ENCODE results near the gene SCAP.
A peak's percentile ranks its signal among the peaks of the same experiment; 100 is the strongest.

Gene SCAP

GRCh38 chr3:47385007-47385406, 90.7 kb downstream of the SCAP start:
- no peak overlapping the region for H3K4me3 ChIP-seq (ENCODE audit: low read length)
- H3K27ac ChIP-seq (ENCODE audit: low read depth, low read length): no peak overlapping the region
- WGBS: 94% methylated on average over 4 of the region's 4 CpGs
- no peaks in the 10 kb centered on the region for H3K27me3 ChIP-seq (ENCODE audit: insufficient read depth, low read length)
- no peak overlapping the region for H3K9ac ChIP-seq (ENCODE audit: low read depth, low read length)
- H3K36me3 ChIP-seq (ENCODE audit: insufficient read depth, low read length): peaks cover 17% of the 10 kb centered on the region; the same call in 1 of the 2 replicates
- H3K4me1 ChIP-seq (ENCODE audit: insufficient read depth, low read length): 0 out of 2 replicates have a peak, but pooled peaks cover under 1% of the 10 kb centered on the region
- H3K9me3 ChIP-seq (ENCODE audit: insufficient read depth, low read depth, low read length): no peaks in the 10 kb centered on the region

- WGBS: 91% methylated on average over 4 of the region's 4 CpGs
- no peak overlapping the region for H3K27ac ChIP-seq (ENCODE audit: low read depth, low read length)
- H3K36me3 ChIP-seq (ENCODE audit: insufficient read depth, low read length): peaks cover 17% of the 10 kb centered on the region; the same call in 1 of the 2 replicates
- H3K27me3 ChIP-seq (ENCODE audit: insufficient read depth, low read length): no peaks in the 10 kb centered on the region
- H3K9me3 ChIP-seq (ENCODE audit: insufficient read depth, low read depth, low read length): no peaks in the 10 kb centered on the region
- H3K4me3 ChIP-seq (ENCODE audit: low read length): no peak overlapping the region
- H3K4me1 ChIP-seq (ENCODE audit: insufficient read depth, low read length): peaks cover 6% of the 10 kb centered on the region; the same call in 1 of the 2 replicates
- H3K9ac ChIP-seq (ENCODE audit: low read depth, low read length): no peak overlapping the region
Observed at GRCh38 chr3:47384425-47384824, 91.3 kb downstream of the SCAP start.

- Histone ChIP-seq H3K9me3 (ENCODE audit: insufficient read depth, low read depth, low read length) (no peaks in the 10 kb centered on the region), H3K27me3 (ENCODE audit: insufficient read depth, low read length) (no peaks in the 10 kb centered on the region), H3K36me3 (ENCODE audit: insufficient read depth, low read length) (0 out of 2 replicates have a peak, but pooled peaks cover 4% of the 10 kb centered on the region), H3K4me1 (ENCODE audit: insufficient read depth, low read length) (peaks cover 6% of the 10 kb centered on the region; the same call in 1 of the 2 replicates), H3K9ac (ENCODE audit: low read depth, low read length) (peak overlapping the region; percentile 77), H3K4me3 (ENCODE audit: low read length) (peak overlapping the region; percentile 93), H3K27ac (ENCODE audit: low read depth, low read length) (peak overlapping the region; percentile 80; the same call in 1 of the 2 replicates)
- 9% methylated on average over 42 of the region's 44 CpGs for WGBS
Observed at GRCh38 chr3:47381317-47382157, 94.2 kb downstream of the SCAP start.

GRCh38 chr3:47380601-47381316, 95.0 kb downstream of the SCAP start, which contains the start of gene PTPN23:
Gene PTPN23, plus strand, starts transcription at chr3:47381021. Its CDS starts 76 bp downstream, at chr3:47381097.
- WGBS: under 1% methylated on average over 60 of the region's 61 CpGs
- Histone ChIP-seq H3K9ac (ENCODE audit: low read depth, low read length) (peak within 1 kb of the TSS; percentile 84), H3K4me3 (ENCODE audit: low read length) (peak within 1 kb of the TSS; percentile 93), H3K4me1 (ENCODE audit: insufficient read depth, low read length) (peaks cover 6% of the 10 kb centered on the region; the same call in 1 of the 2 replicates), H3K27ac (ENCODE audit: low read depth, low read length) (peak within 1 kb of the TSS; percentile 89), H3K36me3 (ENCODE audit: insufficient read depth, low read length) (0 out of 2 replicates have a peak, but pooled peaks cover 4% of the 10 kb centered on the region), H3K27me3 (ENCODE audit: insufficient read depth, low read length) (no peaks in the 10 kb centered on the region), H3K9me3 (ENCODE audit: insufficient read depth, low read depth, low read length) (no peaks in the 10 kb centered on the region)

GRCh38 chr3:47380026-47380600, 95.6 kb downstream of the SCAP start:
- Histone ChIP-seq H3K27me3 (ENCODE audit: insufficient read depth, low read length) (no peaks in the 10 kb centered on the region), H3K36me3 (ENCODE audit: insufficient read depth, low read length) (0 out of 2 replicates have a peak, but pooled peaks cover 2% of the 10 kb centered on the region), H3K9me3 (ENCODE audit: insufficient read depth, low read depth, low read length) (no peaks in the 10 kb centered on the region), H3K4me3 (ENCODE audit: low read length) (peak overlapping the region; percentile 93), H3K9ac (ENCODE audit: low read depth, low read length) (peak overlapping the region; percentile 84), H3K27ac (ENCODE audit: low read depth, low read length) (peak overlapping the region; percentile 89), H3K4me1 (ENCODE audit: insufficient read depth, low read length) (peaks cover 6% of the 10 kb centered on the region; the same call in 1 of the 2 replicates)
- WGBS: 15% methylated on average over 22 of the region's 23 CpGs

GRCh38 chr3:47379411-47379899, 96.3 kb downstream of the SCAP start:
- H3K9ac ChIP-seq (ENCODE audit: low read depth, low read length): no peak overlapping the region
- no peak overlapping the region for H3K27ac ChIP-seq (ENCODE audit: low read depth, low read length)
- H3K36me3 ChIP-seq (ENCODE audit: insufficient read depth, low read length): no peaks in the 10 kb centered on the region
- no peaks in the 10 kb centered on the region for H3K27me3 ChIP-seq (ENCODE audit: insufficient read depth, low read length)
- H3K9me3 ChIP-seq (ENCODE audit: insufficient read depth, low read depth, low read length): no peaks in the 10 kb centered on the region
- H3K4me3 ChIP-seq (ENCODE audit: low read length): peak overlapping the region; percentile 93
- WGBS: 93% methylated on average over 19 of the region's 19 CpGs
- H3K4me1 ChIP-seq (ENCODE audit: insufficient read depth, low read length): peaks cover 6% of the 10 kb centered on the region; the same call in 1 of the 2 replicates

- Histone ChIP-seq H3K4me1 (ENCODE audit: insufficient read depth, low read length) (peaks cover 6% of the 10 kb centered on the region; the same call in 1 of the 2 replicates), H3K9ac (ENCODE audit: low read depth, low read length) (no peak overlapping the region), H3K36me3 (ENCODE audit: insufficient read depth, low read length) (no peaks in the 10 kb centered on the region), H3K4me3 (ENCODE audit: low read length) (no peak overlapping the region), H3K9me3 (ENCODE audit: insufficient read depth, low read depth, low read length) (no peaks in the 10 kb centered on the region), H3K27me3 (ENCODE audit: insufficient read depth, low read length) (no peaks in the 10 kb centered on the region), H3K27ac (ENCODE audit: low read depth, low read length) (no peak overlapping the region)
Observed at GRCh38 chr3:47378869-47379268, 96.9 kb downstream of the SCAP start.

GRCh38 chr3:47377186-47377585, 98.6 kb downstream of the SCAP start:
- 86% methylated on average over 2 of the region's 2 CpGs for WGBS
- Histone ChIP-seq H3K9ac (ENCODE audit: low read depth, low read length) (no peak overlapping the region), H3K4me3 (ENCODE audit: low read length) (no peak overlapping the region), H3K9me3 (ENCODE audit: insufficient read depth, low read depth, low read length) (no peaks in the 10 kb centered on the region), H3K27ac (ENCODE audit: low read depth, low read length) (no peak overlapping the region), H3K4me1 (ENCODE audit: insufficient read depth, low read length) (peaks cover 6% of the 10 kb centered on the region; the same call in 1 of the 2 replicates), H3K27me3 (ENCODE audit: insufficient read depth, low read length) (no peaks in the 10 kb centered on the region), H3K36me3 (ENCODE audit: insufficient read depth, low read length) (no peaks in the 10 kb centered on the region)

- H3K4me1 ChIP-seq (ENCODE audit: insufficient read depth, low read length): peaks cover 6% of the 10 kb centered on the region; the same call in 1 of the 2 replicates
- H3K27ac ChIP-seq (ENCODE audit: low read depth, low read length): no peak overlapping the region
- no peaks in the 10 kb centered on the region for H3K9me3 ChIP-seq (ENCODE audit: insufficient read depth, low read depth, low read length)
- H3K36me3 ChIP-seq (ENCODE audit: insufficient read depth, low read length): no peaks in the 10 kb centered on the region
- WGBS: 75% methylated on average over 3 of the region's 3 CpGs
- H3K9ac ChIP-seq (ENCODE audit: low read depth, low read length): no peak overlapping the region
- H3K4me3 ChIP-seq (ENCODE audit: low read length): no peak overlapping the region
- no peaks in the 10 kb centered on the region for H3K27me3 ChIP-seq (ENCODE audit: insufficient read depth, low read length)
Observed at GRCh38 chr3:47376393-47376792, 99.3 kb downstream of the SCAP start.

GRCh38 chr3:47374587-47374986, 101.2 kb downstream of the SCAP start:
- H3K9ac ChIP-seq (ENCODE audit: low read depth, low read length): no peak overlapping the region
- peaks cover 6% of the 10 kb centered on the region for H3K4me1 ChIP-seq (ENCODE audit: insufficient read depth, low read length)
- H3K4me3 ChIP-seq (ENCODE audit: low read length): no peak overlapping the region
- no peaks in the 10 kb centered on the region for H3K9me3 ChIP-seq (ENCODE audit: insufficient read depth, low read depth, low read length)
- no peaks in the 10 kb centered on the region for H3K27me3 ChIP-seq (ENCODE audit: insufficient read depth, low read length)
- H3K27ac ChIP-seq (ENCODE audit: low read depth, low read length): no peak overlapping the region
- no peaks in the 10 kb centered on the region for H3K36me3 ChIP-seq (ENCODE audit: insufficient read depth, low read length)
